ENCODE measurements around the gene CCDC15.

GRCh38 chr11:125055107-125055715 is 101.2 kb downstream of the CCDC15 start:
- TF ChIP-seq EZH2phosphoT487 (IDR thresholded peaks at IDR 0.05; ENCODE audit: low read length) (no peak), EZH2 (optimal IDR thresholded peaks at IDR 0.05; ENCODE audit: low read depth, low read length) (no peak)
